ENCODE results near the gene NELFE.
"Not testable (repeated sequence)": the region's sequence is repeated elsewhere in the genome, so short reads cannot be mapped to it uniquely, and the experiment has no call there.

Gene NELFE

GRCh38 chr6:31911826-31912585 lies 46.8 kb downstream of the NELFE start:
- no peak for DNase-seq

- DNase-seq = not testable (repeated sequence)
Measured at GRCh38 chr6:31909298-31909697, 49.5 kb downstream of the NELFE start.

GRCh38 chr6:31908791-31909190 lies 50.0 kb downstream of the NELFE start:
- DNase-seq = no peak

GRCh38 chr6:31908255-31908654 lies 50.5 kb downstream of the NELFE start:
- not testable (repeated sequence) for DNase-seq

- DNase-seq = no peak
Measured at GRCh38 chr6:31907158-31907813, 51.5 kb downstream of the NELFE start.

- not testable (repeated sequence) for DNase-seq
Measured at GRCh38 chr6:31906727-31907126, 52.0 kb downstream of the NELFE start.

- no peak for DNase-seq
Measured at GRCh38 chr6:31906122-31906521, 52.6 kb downstream of the NELFE start.

GRCh38 chr6:31905041-31905440 lies 53.7 kb downstream of the NELFE start:
- no peak for DNase-seq

- no peak for DNase-seq
Measured at GRCh38 chr6:31903957-31904356, 54.8 kb downstream of the NELFE start.
